H9 (cell line): ENCODE results near the gene CDCP2. TPM values are rescaled to one million over a fixed set of nuclear protein-coding genes. Genes with fewer than 3 reads are reported as not detected.

Experiments used
- DNase-seq: peaks from one replicate; pipeline ENCODE4 v3.0.0-alpha.2; 2017
- H2AFZ ChIP-seq: one replicate; pipeline ENCODE4 v1.6.1; 2013; ENCODE audit warnings: mild to moderate bottlenecking, low read length, control low read depth, moderate library complexity
- H2AK5ac ChIP-seq: 2 replicates; pipeline ENCODE4 v1.6.1; 2013; ENCODE audit warnings: low read length, control low read depth, mixed read lengths; ENCODE audit not compliant: insufficient read length
- H2BK120ac ChIP-seq: one replicate; pipeline ENCODE4 v1.6.1; 2013; ENCODE audit warnings: low read depth, mild to moderate bottlenecking, low read length, control low read depth, inconsistent platforms; ENCODE audit not compliant: poor library complexity, severe bottlenecking
- H2BK12ac ChIP-seq: 2 replicates; pipeline ENCODE4 v1.6.1; 2013; ENCODE audit warnings: low read length, control low read depth, mixed read lengths, low read depth; ENCODE audit not compliant: insufficient read length
- H2BK15ac ChIP-seq: 2 replicates; pipeline ENCODE4 v1.6.1; 2013; ENCODE audit warnings: low read depth, low read length, control low read depth
- H2BK20ac ChIP-seq: one replicate; pipeline ENCODE4 v1.6.1; 2013; ENCODE audit warnings: low read depth, mild to moderate bottlenecking, low read length, control low read depth, inconsistent platforms; ENCODE audit not compliant: poor library complexity, severe bottlenecking
- H2BK5ac ChIP-seq: 2 replicates; pipeline ENCODE4 v1.6.1; 2013; ENCODE audit warnings: low read length, control low read depth, mixed read lengths; ENCODE audit not compliant: insufficient read length
- H3K14ac ChIP-seq: 2 replicates; pipeline ENCODE4 v1.6.1; 2013; ENCODE audit warnings: low read length, control low read depth; ENCODE audit not compliant: insufficient read depth
- H3K18ac ChIP-seq: 2 replicates; pipeline ENCODE4 v1.6.1; 2013; ENCODE audit warnings: low read depth, mild to moderate bottlenecking, mixed read lengths, low read length, control low read depth; ENCODE audit not compliant: insufficient read length
- H3K23ac ChIP-seq: 2 replicates; pipeline ENCODE4 v1.6.1; 2013; ENCODE audit warnings: low read length, control low read depth, mixed read lengths, low read depth; ENCODE audit not compliant: insufficient read length
- H3K23me2 ChIP-seq: 2 replicates; pipeline ENCODE4 v1.6.1; 2013; ENCODE audit warnings: low read depth, mild to moderate bottlenecking, mixed read lengths, low read length, control low read depth; ENCODE audit not compliant: insufficient read length, poor library complexity, severe bottlenecking
- H3K27ac ChIP-seq: 2 replicates; pipeline ENCODE4 v1.5.1; 2013; ENCODE audit warnings: low read length, control low read depth, mixed read lengths, low read depth; ENCODE audit not compliant: insufficient read length
- H3K27me3 ChIP-seq: 2 replicates; pipeline ENCODE4 v1.6.1; 2013; ENCODE audit warnings: low read length, control low read depth, inconsistent platforms; ENCODE audit not compliant: insufficient read depth
- H3K4ac ChIP-seq: 2 replicates; pipeline ENCODE4 v1.6.1; 2013; ENCODE audit warnings: low read depth, mild to moderate bottlenecking, control low read depth, inconsistent platforms, low read length, moderate library complexity
- H3K4me1 ChIP-seq: 2 replicates; pipeline ENCODE4 v1.6.1; 2013; ENCODE audit warnings: low read length, control low read depth, inconsistent platforms; ENCODE audit not compliant: insufficient read depth
- H3K4me2 ChIP-seq: 2 replicates; pipeline ENCODE4 v1.6.1; 2013; ENCODE audit warnings: low read length, control low read depth, mixed read lengths; ENCODE audit not compliant: insufficient read length, insufficient read depth
- H3K56ac ChIP-seq: 2 replicates; pipeline ENCODE4 v1.6.1; 2013; ENCODE audit warnings: low read depth, mild to moderate bottlenecking, mixed read lengths, low read length, control low read depth; ENCODE audit not compliant: insufficient read length
- H3K79me1 ChIP-seq: 2 replicates; pipeline ENCODE4 v1.6.1; 2013; ENCODE audit warnings: low read depth, mild to moderate bottlenecking, moderate library complexity, low read length, control low read depth, inconsistent platforms; ENCODE audit not compliant: insufficient read depth, poor library complexity, severe bottlenecking
- H3K79me2 ChIP-seq: 2 replicates; pipeline ENCODE4 v1.6.1; 2013; ENCODE audit warnings: low read length, control low read depth, inconsistent platforms; ENCODE audit not compliant: insufficient read depth
- H3K9ac ChIP-seq: 2 replicates; pipeline ENCODE4 v1.6.1; 2013; ENCODE audit warnings: low read length, control low read depth, mixed read lengths; ENCODE audit not compliant: insufficient read length; ENCODE audit errors: extremely low read depth
- H3K9me3 ChIP-seq: one replicate; pipeline ENCODE4 v1.6.1; 2013; ENCODE audit warnings: low read depth, low read length, inconsistent platforms; ENCODE audit not compliant: control insufficient read depth
- H3T11ph ChIP-seq: one replicate; pipeline ENCODE4 v1.6.1; 2013; ENCODE audit warnings: mild to moderate bottlenecking, low read length, control low read depth, inconsistent platforms
- H4K20me1 ChIP-seq: one replicate; pipeline ENCODE4 v1.6.1; 2013; ENCODE audit not compliant: control insufficient read depth, insufficient read length, insufficient read depth
- H4K5ac ChIP-seq: 2 replicates; pipeline ENCODE4 v1.6.1; 2013; ENCODE audit warnings: low read depth, mild to moderate bottlenecking, mixed read lengths, low read length, control low read depth; ENCODE audit not compliant: insufficient read length
- H4K8ac ChIP-seq: replicated peaks from 2 replicates; pipeline ENCODE4 v1.6.1; 2013; ENCODE audit warnings: low read length, control low read depth, mixed read lengths, low read depth; ENCODE audit not compliant: insufficient read length
- H4K91ac ChIP-seq: 2 replicates; pipeline ENCODE4 v1.6.1; 2013; ENCODE audit warnings: low read depth, mild to moderate bottlenecking, moderate library complexity, mixed read lengths, low read length, control low read depth; ENCODE audit not compliant: insufficient read length
- H3K27ac Mint-ChIP-seq, 3 experiments: 2 replicates in 2 of 3; 3 replicates in 1 of 3; pipeline ENCODE4 v1.8.0; 2020 to 2021; ENCODE audit warnings: mixed read lengths in 3 of 3, mild to moderate bottlenecking in 1 of 3, moderate library complexity in 1 of 3
- H3K27me3 Mint-ChIP-seq: 2 replicates; pipeline ENCODE4 v1.8.0; 2021; ENCODE audit warnings: low read depth, mild to moderate bottlenecking, moderate library complexity, mixed read lengths
- H3K36me3 Mint-ChIP-seq, 3 experiments: 2 replicates in 2 of 3; 3 replicates in 1 of 3; pipeline ENCODE4 v1.8.0; 2020 to 2021; ENCODE audit warnings: low read depth in 3 of 3, mixed read lengths in 3 of 3; ENCODE audit not compliant: insufficient read depth in 1 of 3
- H3K4me1 Mint-ChIP-seq, 2 experiments: 2 replicates each; pipeline ENCODE4 v1.8.0; 2020; ENCODE audit warnings: mixed read lengths in 2 of 2
- H3K4me3 Mint-ChIP-seq, 2 experiments: 2 replicates in 1 of 2; 3 replicates in 1 of 2; pipeline ENCODE4 v1.8.0; 2020 to 2021; ENCODE audit warnings: mild to moderate bottlenecking in 2 of 2, mixed read lengths in 2 of 2, moderate library complexity in 1 of 2
- H3K9me3 Mint-ChIP-seq, 2 experiments: 2 replicates in 1 of 2; 3 replicates in 1 of 2; pipeline ENCODE4 v1.8.0; 2020; ENCODE audit warnings: mild to moderate bottlenecking in 2 of 2, mixed read lengths in 2 of 2, moderate library complexity in 1 of 2
- WGBS: extraction: QIAGEN DNeasy Blood & Tissue Kit; methylation state at CpG from one replicate; pipeline ENCODE4 v1.1.7; 2013; ENCODE audit warnings: missing lambda C conversion rate, low lambda C conversion rate, mixed read lengths; ENCODE audit not compliant: insufficient read length; ENCODE audit errors: extremely low coverage; 5-methylcytosine and 5-hydroxymethylcytosine counted together
- total RNA-seq: library from RNA; stranded (reverse); gene quantifications from 2 replicates; pipeline ENCODE4 v1.2.1, GENCODE V29; 2021
- TF ChIP-seq, protein P1 (sequence below): fragments of 200-600 bp; sonication (generic); conservative IDR thresholded peaks from 3 replicates; pipeline ENCODE4 v1.8.0; 2021; ENCODE audit warnings: antibody characterized with exemption, mild to moderate bottlenecking

CDCP2 gene
- total RNA-seq, 1 experiment from 2014 or later = not detected

DNA sequence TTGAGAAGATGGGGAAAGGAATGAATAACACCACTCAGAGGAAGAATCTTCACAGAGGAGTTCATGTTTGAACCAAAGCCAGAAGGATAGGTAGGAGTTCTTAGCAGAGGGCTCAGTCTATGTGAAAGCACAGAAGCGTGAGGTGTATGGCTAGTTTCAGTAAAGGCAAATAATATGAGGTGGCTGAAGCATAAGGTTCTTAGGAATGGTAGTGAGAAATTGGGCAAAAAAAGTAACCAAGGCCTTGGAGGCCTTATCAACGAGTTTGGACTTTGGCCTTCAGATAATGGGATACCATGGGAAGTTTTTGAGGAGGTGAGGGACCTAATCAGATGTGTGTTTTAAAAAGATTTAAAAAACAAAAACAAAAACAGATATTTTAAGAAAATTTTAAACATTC, 52.3 kb downstream of the CDCP2 start:
- Histone ChIP-seq H3K18ac (no peak overlapping the region), H3K79me2 (no peaks in the 10 kb centered on the region), H4K20me1 (no peaks in the 10 kb centered on the region), H2BK15ac (no peak overlapping the region), H3T11ph (no peak overlapping the region), H3K4ac (no peak overlapping the region), H2AFZ (no peak overlapping the region), H4K91ac (no peak overlapping the region), H3K27me3 (no peaks in the 10 kb centered on the region), H3K14ac (no peak overlapping the region), H3K23me2 (no peaks in the 10 kb centered on the region), H3K9me3 (no peaks in the 10 kb centered on the region), H2BK5ac (no peak overlapping the region), H3K56ac (no peak overlapping the region), H3K4me2 (no peak overlapping the region), H3K27ac (no peak overlapping the region), H4K8ac (no peak overlapping the region), H2BK120ac (no peak overlapping the region), H3K23ac (no peak overlapping the region), H2BK12ac (no peak overlapping the region), H3K79me1 (no peaks in the 10 kb centered on the region), H2AK5ac (no peak overlapping the region), H4K5ac (no peak overlapping the region), H3K4me1 (no peaks in the 10 kb centered on the region), H2BK20ac (no peak overlapping the region), H3K9ac (no peak overlapping the region)
- WGBS = no CpG with 5 or more reads among the region's 2 CpGs
- H3K9me3 Mint-ChIP-seq = no peaks in the 10 kb centered on the region
- H3K27ac Mint-ChIP-seq = no peak overlapping the region
- peaks cover 5 to 13% of the 10 kb centered on the region in 2 experiments; a peak in 3 of 4 replicates for H3K4me1 Mint-ChIP-seq
- H3K36me3 Mint-ChIP-seq = peaks cover 0 to 3% (median 0%) of the 10 kb centered on the region in 3 experiments; a peak in 2 of 7 replicates
- H3K27me3 Mint-ChIP-seq = no peaks in the 10 kb centered on the region; the same call in 1 of the 2 replicates
- DNase-seq = no peak
- TF ChIP-seq, protein P1, sequence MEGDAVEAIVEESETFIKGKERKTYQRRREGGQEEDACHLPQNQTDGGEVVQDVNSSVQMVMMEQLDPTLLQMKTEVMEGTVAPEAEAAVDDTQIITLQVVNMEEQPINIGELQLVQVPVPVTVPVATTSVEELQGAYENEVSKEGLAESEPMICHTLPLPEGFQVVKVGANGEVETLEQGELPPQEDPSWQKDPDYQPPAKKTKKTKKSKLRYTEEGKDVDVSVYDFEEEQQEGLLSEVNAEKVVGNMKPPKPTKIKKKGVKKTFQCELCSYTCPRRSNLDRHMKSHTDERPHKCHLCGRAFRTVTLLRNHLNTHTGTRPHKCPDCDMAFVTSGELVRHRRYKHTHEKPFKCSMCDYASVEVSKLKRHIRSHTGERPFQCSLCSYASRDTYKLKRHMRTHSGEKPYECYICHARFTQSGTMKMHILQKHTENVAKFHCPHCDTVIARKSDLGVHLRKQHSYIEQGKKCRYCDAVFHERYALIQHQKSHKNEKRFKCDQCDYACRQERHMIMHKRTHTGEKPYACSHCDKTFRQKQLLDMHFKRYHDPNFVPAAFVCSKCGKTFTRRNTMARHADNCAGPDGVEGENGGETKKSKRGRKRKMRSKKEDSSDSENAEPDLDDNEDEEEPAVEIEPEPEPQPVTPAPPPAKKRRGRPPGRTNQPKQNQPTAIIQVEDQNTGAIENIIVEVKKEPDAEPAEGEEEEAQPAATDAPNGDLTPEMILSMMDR = no peak
- no peak overlapping the region for H3K4me3 Mint-ChIP-seq
